VCaP (cell line): ENCODE measurements around the gene MYO7B.

Experiments
- H3K27ac ChIP-seq: fragments of 450-650 bp; 2 replicates; pipeline ENCODE4 v1.5.1; 2017
- CTCF ChIP-seq: fragments of 450-650 bp; conservative IDR thresholded peaks from 2 replicates; pipeline ENCODE4 v1.5.1; 2017; ENCODE audit warnings: mild to moderate bottlenecking, moderate library complexity

MYO7B gene

GRCh38 chr2:127678531-127678930 is 143.0 kb downstream of the MYO7B start:
- H3K27ac ChIP-seq = no peak overlapping the region
- no peak for TF ChIP-seq CTCF

DNA sequence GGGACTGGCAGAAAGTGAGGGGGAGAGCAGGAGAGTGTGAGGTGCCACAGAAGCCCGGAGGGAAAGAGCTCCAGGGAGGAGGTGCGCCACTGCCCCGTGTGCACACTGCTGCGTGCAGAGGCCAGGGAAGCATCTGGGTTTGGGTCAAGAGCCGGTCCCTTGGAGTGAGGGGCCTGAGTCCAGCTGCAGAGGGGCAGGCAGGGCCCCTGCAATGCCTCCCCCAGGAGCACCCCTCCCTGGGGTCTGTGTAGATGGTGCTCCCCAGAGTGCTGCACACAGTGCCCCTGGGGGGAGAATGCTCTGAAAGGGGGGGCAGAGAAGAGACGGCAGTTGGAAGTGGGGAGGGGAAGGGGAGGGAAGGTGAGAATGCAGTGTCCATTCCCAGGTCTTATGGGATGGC is 143.5 kb downstream of the MYO7B start:
- H3K27ac ChIP-seq = no peak overlapping the region
- TF ChIP-seq CTCF = no peak

DNA sequence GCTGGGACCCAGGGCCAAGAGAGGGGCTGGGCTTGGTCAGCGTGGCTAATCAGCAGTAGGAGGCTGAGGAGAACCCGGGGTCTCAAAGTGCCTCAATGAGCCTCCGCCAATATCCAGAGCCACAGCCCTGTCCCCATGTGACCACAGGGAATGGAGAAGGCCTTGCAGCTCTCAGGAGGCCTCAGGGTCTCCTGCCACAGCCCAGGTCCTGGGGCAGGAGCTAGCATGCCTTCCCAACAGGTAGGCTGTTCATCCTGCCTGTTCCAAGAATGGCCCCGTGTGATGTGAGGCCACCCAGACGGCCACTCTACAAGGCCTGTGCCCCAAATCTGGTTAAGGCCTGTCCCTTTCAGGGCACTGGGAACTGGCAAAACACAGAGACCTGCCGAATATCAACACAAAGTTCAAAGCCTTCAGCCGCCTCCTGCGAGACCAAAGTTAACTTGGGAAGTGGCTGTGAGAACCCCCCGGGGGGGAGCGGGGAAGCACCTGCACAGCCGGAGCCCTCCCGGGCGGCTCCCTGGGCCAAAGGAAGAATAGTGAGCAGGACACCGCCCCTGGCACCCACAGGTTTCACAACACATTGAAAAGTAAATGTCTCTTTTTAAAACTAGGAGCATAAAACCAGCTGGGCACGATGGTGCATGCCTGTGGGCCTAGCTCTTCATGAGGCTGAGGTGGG is 144.3 kb downstream of the MYO7B start:
- TF ChIP-seq CTCF = no peak
- H3K27ac ChIP-seq = no peak overlapping the region

DNA sequence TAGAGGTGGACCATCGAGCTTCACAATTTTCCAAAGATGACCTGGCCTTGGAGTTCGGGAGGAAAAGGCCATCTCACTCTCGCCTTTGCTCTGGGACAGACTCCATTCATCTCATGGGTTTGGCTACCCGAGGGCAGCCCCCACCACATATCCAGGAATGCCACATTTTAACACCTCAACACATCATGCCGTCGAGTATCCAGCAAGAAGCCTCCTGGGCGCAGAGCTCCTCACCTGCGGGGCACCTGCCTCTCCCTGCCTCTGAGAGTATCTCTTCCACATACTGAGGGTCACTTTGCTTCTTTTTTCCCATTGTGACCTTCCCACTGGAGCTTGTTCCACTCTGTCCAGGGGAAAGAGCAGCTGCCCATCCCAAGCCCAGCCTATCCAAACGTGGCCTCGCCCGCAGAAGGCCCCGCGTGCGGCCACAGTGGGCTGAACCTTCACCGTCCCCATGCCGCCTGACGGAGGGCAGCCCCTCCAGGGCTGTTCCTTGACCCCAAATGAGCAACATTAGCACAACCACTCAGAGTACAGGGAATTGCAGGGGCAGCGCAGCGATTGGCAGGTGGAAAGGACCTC is 145.3 kb downstream of the MYO7B start:
- no peak overlapping the region for H3K27ac ChIP-seq
- TF ChIP-seq CTCF = no peak

GRCh38 chr2:127681288-127681804 is 145.9 kb downstream of the MYO7B start:
- no peak overlapping the region for H3K27ac ChIP-seq
- TF ChIP-seq CTCF = no peak

DNA sequence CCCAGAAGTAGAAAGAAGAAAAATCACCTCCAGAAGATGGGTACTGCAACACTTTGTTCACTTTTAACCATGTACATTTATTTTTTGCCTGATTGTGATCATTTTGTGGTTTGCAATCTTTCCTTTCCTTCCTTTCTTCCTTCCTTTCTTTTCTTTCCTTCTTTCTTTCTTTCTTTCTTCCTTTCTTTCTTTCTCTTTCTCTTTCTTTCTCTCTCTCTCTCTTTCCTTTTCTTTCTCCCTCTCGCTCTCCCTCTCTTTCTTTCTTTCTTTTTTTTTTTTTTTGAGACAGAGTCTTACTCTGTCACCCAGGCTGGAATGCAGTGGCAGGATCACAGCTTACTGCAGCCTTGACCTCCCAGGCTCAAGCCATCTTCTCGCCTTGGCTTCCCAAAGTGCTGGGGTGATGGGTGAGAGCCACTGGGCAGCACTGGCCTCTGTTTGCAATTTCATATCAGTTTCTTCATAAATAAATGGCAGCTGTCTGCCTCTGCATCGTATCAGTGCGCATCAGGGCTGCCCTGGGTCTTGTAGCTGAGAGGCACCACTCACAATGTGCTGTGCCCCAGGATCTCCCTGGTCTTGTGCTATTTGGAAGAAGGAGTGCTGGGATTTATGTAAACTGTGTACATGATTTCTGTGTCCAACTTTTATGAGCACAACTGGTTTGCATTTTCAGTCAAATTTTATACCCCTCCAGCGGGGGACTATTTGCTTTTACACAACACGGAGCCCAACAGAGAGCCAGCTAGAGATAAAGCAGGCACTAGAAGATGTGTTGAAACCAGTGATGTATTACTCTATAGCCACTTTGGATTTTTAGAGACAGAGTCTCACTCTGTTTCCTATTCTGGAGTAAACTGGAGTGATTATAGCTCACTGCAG is 146.7 kb downstream of the MYO7B start:
- TF ChIP-seq CTCF = no peak

DNA sequence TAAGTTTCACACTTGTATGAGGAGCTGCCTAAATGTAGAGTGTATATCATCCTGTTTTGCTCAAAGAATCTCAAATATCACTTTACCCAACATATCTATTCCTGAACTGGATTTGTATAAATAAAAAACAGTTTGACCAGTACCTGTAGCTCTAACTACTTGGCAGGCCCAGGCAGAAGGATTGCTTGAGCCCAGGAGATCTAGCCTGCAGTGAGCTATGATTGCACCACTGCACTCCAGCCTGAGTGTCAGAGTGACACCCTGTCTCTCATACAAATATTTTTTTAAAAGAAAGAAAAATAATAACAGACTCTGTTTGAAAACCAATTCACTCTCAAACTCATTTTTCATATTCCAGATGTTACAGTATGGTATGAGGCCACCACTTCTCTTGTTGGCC is 147.6 kb downstream of the MYO7B start:
- no peak for TF ChIP-seq CTCF
- H3K27ac ChIP-seq = no peak overlapping the region

More for the DNA sequence above, 146.7 kb downstream of the MYO7B start:
- no peak overlapping the region for H3K27ac ChIP-seq
